MCF 10A (cell line): ENCODE results near the gene AGAP1. TPM values are rescaled to one million over a fixed set of nuclear protein-coding genes. Genes with fewer than 3 reads are reported as not detected.

ENCODE experiments used
- BruUV-seq: library from RNA; stranded (reverse); fragments of 400-500 nt; replicated peaks from 2 replicates; lab custom pipeline; 2021; lab: Mats Ljungman, UMichigan
- CTCF ChIA-PET: fragments of 300-600 bp; sonication (Branson Sonifier 250); formaldehyde crosslinking; extraction: SDS; loops from one replicate; lab custom pipeline; 2021; ENCODE audit warnings: antibody characterized with exemption, inconsistent platforms; lab: Yijun Ruan, JAX
- POLR2A ChIA-PET: fragments of 300-600, 350-650 bp; sonication (Branson Sonifier 250); formaldehyde crosslinking; extraction: SDS; loops from one replicate; lab custom pipeline; 2020; ENCODE audit warnings: antibody characterized with exemption, inconsistent platforms; lab: Yijun Ruan, JAX
- DNase-seq: peaks from one replicate; pipeline ENCODE4 v3.0.0-alpha.2; 2018; ENCODE audit not compliant: unreplicated experiment
- H3K27ac Mint-ChIP-seq: one replicate; pipeline ENCODE4 v1.8.0; 2022; ENCODE audit warnings: mild to moderate bottlenecking, low read depth, mixed read lengths; ENCODE audit not compliant: unreplicated experiment
- H3K27me3 Mint-ChIP-seq: one replicate; pipeline ENCODE4 v1.8.0; 2022; ENCODE audit warnings: mixed read lengths; ENCODE audit not compliant: insufficient read depth, unreplicated experiment
- H3K36me3 Mint-ChIP-seq: one replicate; pipeline ENCODE4 v1.8.0; 2022; ENCODE audit warnings: mild to moderate bottlenecking, moderate library complexity, mixed read lengths; ENCODE audit not compliant: insufficient read depth, unreplicated experiment
- H3K4me1 Mint-ChIP-seq: one replicate; pipeline ENCODE4 v1.8.0; 2022; ENCODE audit warnings: mixed read lengths; ENCODE audit not compliant: insufficient read depth, unreplicated experiment
- H3K4me3 Mint-ChIP-seq: one replicate; pipeline ENCODE4 v1.8.0; 2022; ENCODE audit warnings: mild to moderate bottlenecking, moderate library complexity, mixed read lengths; ENCODE audit not compliant: unreplicated experiment
- H3K9me3 Mint-ChIP-seq: one replicate; pipeline ENCODE4 v1.8.0; 2022; ENCODE audit warnings: mixed read lengths; ENCODE audit not compliant: unreplicated experiment
- CTCF ChIP-seq: fragments of 200-600 bp; IDR thresholded peaks from one replicate; pipeline ENCODE4 v1.8.0; 2022; ENCODE audit warnings: antibody characterized with exemption, mild to moderate bottlenecking; ENCODE audit not compliant: unreplicated experiment
- intact Hi-C: fragments of 100-400 bp; cut with micrococcal nuclease; formaldehyde crosslinking; loops from 2 replicates; pipeline ENCODE4 v1.14.1; 2022
- total RNA-seq: library from RNA; stranded (reverse); gene quantifications from 2 replicates; pipeline ENCODE4 v1.2.3, GENCODE V29; 2022

The AGAP1 gene
- total RNA-seq, 1 experiment from 2014 or later: 41.3 TPM

DNA sequence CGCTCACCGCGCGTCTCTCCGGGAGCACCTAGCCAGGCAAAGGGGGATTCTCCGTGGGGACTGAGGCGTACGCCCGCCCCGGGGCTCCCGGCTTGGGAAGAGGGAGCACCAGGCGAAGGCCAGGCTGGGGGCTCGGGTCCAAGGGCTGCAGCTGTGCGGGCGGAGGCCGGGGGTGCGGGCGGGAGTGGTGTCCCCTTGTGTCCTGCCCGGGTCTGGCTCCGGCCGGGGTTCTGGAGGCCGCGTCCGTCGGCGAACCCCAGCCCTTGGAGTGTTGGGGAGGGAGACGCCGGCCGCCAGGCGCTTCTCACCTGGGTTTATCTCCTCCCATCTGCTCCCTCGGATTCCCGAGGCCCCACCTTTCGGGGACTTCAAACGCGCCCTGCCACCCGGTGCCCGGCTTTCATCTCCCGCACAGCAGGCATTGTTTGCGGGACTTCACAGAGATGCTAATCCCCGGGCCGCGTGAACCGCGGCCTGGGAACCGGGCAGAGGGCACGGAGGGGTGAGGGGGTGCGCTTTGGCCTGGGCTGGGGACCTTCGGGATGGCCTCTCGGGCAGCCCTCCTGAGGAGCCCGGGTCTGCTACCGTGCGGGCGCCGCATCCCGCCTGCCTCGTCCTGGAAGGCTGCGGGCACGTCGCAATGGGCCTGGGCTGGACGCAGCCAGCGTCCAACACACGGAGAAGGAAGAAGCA lies 679.3 kb downstream of the AGAP1 start:
- no peak for TF ChIP-seq CTCF
- no peaks in the 10 kb centered on the region for H3K9me3 Mint-ChIP-seq
- POLR2A ChIA-PET: no interaction called here
- no peak overlapping the region for H3K27ac Mint-ChIP-seq
- H3K4me3 Mint-ChIP-seq: no peak overlapping the region
- peaks cover 52% of the 10 kb centered on the region for H3K27me3 Mint-ChIP-seq
- no peaks in the 10 kb centered on the region for H3K36me3 Mint-ChIP-seq
- DNase-seq: no peak
- BruUV-seq: no TSS peak
- intact Hi-C loops: no loop called here
- CTCF ChIA-PET: interaction anchor here (4.2 kb wide), 1 partner anchor 8 kb away, joined by 14 read pairs; no protein-coding TSS in a partner anchor
- H3K4me1 Mint-ChIP-seq: peaks cover 5% of the 10 kb centered on the region

DNA sequence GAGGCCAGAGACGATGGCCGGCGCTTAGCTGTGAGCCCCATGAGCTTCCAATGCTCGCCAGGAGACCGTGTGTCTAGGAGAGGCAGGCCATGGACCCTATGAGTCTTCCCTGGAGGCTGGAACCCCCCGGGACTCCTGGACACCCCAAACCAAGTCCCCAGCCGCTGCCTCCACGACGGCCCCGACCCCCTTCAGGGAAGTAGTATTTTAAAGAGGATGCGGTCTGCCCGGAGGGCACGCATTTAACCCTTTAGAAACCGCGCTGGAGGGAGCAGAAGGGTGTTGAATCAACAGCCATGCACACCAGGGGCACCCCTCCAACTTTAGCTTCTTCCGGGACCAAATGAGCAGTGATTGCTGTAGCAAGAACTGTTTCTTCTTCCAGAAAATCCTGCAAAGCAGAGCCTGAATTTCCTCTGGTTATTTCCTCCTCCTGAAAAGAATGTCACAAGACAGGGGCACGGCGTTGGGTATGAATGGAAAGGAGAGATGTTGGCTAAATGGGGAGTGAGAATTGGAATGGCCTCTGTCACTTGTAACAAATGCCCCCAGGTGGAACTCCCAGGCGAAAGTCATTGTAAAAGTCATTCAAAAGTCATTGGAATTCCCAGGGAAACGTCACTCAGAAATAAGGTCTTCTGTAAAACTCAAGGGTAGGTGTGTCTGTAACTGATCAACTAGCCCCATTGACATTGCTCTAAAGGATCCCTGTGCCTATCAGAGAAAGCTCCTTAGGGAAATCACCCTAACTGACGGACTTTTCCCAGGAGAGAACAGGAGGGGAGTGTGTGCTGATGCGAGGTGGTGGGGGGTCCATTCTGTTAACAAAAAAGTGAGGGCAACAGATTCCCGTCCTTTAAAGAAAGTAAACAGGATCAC lies 680.1 kb downstream of the AGAP1 start:
- no peaks in the 10 kb centered on the region for H3K36me3 Mint-ChIP-seq
- BruUV-seq: no TSS peak
- H3K27me3 Mint-ChIP-seq: peaks cover 50% of the 10 kb centered on the region
- no peak for TF ChIP-seq CTCF
- intact Hi-C loops: no loop called here
- no peak overlapping the region for H3K4me3 Mint-ChIP-seq
- H3K4me1 Mint-ChIP-seq: peaks cover 5% of the 10 kb centered on the region
- no peak for DNase-seq
- H3K9me3 Mint-ChIP-seq: no peaks in the 10 kb centered on the region
- H3K27ac Mint-ChIP-seq: no peak overlapping the region
- ChIA-PET POLR2A (no interaction called here), CTCF (interaction anchor here (0.6 to 1.1 kb wide), 3 partner anchors 29 to 402 kb away, joined by 3 to 5 read pairs (median 4); no protein-coding TSS in a partner anchor)

DNA sequence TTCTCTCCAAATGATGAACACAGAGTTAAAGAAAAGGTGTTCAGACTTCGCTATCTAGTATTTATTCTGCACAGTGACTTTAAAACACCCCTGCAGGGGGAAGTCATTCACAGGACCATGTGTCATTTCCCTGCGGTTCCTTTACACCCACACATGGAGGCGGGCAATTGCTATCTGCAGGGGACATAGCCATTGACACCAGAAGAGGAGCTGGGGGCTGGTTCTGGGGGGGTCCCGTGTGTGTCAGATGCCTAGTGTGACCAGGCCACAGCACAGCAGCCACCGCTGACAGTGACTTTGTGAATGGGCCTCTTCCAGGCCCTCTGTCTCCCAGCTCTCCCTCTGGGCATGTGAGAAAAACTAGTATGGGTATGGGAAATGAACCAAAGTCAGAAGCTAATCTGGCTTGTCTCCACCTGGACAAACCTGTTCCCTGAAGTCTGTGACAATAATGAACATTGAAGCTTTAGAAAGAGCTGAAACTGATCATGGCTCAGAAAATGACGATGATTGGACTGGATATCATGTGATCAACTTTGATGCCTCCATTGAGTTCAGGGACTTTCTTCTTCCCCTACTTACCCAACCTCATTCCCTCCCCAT lies 681.8 kb downstream of the AGAP1 start:
- no peak overlapping the region for H3K27ac Mint-ChIP-seq
- H3K4me3 Mint-ChIP-seq: no peak overlapping the region
- H3K4me1 Mint-ChIP-seq: peaks cover 16% of the 10 kb centered on the region
- no peak for TF ChIP-seq CTCF
- ChIA-PET POLR2A (no interaction called here), CTCF (interaction anchor here (0.6 to 1.8 kb wide), 7 partner anchors 9 to 396 kb away, joined by 3 to 5 read pairs (median 3); no protein-coding TSS in a partner anchor)
- BruUV-seq: no TSS peak
- no peaks in the 10 kb centered on the region for H3K36me3 Mint-ChIP-seq
- peaks cover 33% of the 10 kb centered on the region for H3K27me3 Mint-ChIP-seq
- no peaks in the 10 kb centered on the region for H3K9me3 Mint-ChIP-seq
- intact Hi-C loops: no loop called here
- DNase-seq: no peak

DNA sequence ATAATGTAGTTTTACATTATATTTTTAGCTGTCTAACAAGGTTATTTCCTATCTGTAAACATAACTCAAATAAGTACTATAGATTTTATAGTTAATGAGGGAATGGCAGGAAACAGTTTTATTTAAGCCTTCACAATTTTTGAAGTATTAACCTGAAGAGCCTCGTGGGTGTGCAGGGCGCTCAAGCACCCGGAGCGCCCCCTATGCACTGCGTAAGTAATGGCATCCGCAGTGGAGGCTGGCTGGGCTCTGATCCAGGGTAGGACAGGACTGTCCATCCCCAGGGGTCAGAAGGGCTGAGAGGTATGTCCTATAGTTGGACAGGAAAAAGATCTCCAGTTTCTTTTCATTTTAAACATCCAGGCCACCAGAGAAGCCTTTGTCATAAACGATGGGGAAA lies 682.6 kb downstream of the AGAP1 start:
- Mint-ChIP-seq H3K4me1 (peaks cover 18% of the 10 kb centered on the region), H3K36me3 (no peaks in the 10 kb centered on the region), H3K27me3 (peaks cover 26% of the 10 kb centered on the region), H3K9me3 (no peaks in the 10 kb centered on the region), H3K27ac (no peak overlapping the region), H3K4me3 (no peak overlapping the region)
- peak; percentile 51 for DNase-seq
- BruUV-seq: no TSS peak
- POLR2A ChIA-PET: no interaction called here
- CTCF ChIA-PET: interaction anchor here (0.6 to 1.8 kb wide), 7 partner anchors 8 to 397 kb away, joined by 3 to 5 read pairs (median 3); no protein-coding TSS in a partner anchor
- intact Hi-C loops: no loop called here
- TF ChIP-seq CTCF: peak; percentile 56
